GM19395 (cell line): Measurements from ENCODE around the gene SYTL5.
"Not testable (repeated sequence)": the region's sequence is repeated elsewhere in the genome, so short reads cannot be mapped to it uniquely, and the experiment has no call there.

ENCODE experiments used
- ATAC-seq: cut with Tn5 transposase; IDR thresholded peaks from one replicate; pipeline ENCODE4 v1.9.1; 2021; ENCODE audit warnings: mild to moderate bottlenecking, moderate library complexity; ENCODE audit not compliant: unreplicated experiment

Gene SYTL5

DNA sequence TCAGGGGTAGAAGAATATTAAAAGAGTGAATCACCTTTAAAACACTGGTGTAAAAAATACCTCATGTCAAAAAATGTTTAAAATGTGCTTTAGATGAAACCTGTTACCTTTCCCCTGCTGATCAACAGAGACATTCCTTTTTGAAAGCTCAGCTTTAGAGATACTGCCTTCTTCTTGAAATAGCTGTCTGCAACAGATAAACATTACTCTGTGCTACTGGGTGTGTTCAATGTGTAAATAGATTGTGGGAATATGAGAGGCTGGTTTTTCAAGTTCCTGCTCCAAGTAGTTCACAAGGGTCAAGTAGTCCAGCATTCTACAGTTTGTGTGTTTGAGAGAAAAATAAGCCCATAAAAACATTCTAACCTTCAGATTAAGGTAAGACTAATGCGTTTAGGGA lies at the start of gene SYTL5:
TSS of gene SYTL5 (plus strand) at position 263 of the 400 bp plus-strand sequence. CDS start 27,337 bp downstream, outside the sequence.
- no peak for ATAC-seq

DNA sequence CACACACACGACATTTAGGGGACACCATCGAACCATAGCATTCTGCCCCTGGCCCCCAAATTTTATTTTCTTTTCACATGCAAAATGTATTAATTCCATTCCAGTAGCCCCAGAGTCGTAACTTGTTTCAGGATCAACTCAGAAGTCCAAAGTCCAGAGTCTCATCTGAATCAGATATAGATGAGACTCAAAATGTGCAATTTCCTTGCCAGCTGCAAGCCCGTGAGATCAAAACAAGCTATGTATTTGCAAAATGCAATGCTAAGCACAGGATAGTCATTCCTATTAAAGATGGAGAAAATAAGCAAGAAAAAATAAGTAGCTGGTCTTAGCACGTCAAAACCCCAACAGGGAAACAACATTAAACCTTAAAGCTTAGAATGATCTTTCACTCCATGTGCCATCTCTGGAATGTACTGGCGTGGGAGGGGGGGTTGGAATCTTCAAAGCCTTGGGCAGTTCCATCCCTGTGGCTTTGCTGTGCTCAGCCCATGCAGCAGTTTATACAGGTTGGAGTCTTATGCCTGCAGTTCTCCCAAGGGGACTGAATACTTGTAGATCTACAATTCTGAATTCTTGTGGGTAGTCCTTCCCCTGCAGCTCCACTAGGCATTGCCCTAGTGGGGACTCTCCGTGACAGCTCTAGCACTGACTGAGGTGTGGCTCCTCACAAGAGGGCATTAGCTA lies 47.7 kb upstream of the SYTL5 start:
- ATAC-seq, result no peak

DNA sequence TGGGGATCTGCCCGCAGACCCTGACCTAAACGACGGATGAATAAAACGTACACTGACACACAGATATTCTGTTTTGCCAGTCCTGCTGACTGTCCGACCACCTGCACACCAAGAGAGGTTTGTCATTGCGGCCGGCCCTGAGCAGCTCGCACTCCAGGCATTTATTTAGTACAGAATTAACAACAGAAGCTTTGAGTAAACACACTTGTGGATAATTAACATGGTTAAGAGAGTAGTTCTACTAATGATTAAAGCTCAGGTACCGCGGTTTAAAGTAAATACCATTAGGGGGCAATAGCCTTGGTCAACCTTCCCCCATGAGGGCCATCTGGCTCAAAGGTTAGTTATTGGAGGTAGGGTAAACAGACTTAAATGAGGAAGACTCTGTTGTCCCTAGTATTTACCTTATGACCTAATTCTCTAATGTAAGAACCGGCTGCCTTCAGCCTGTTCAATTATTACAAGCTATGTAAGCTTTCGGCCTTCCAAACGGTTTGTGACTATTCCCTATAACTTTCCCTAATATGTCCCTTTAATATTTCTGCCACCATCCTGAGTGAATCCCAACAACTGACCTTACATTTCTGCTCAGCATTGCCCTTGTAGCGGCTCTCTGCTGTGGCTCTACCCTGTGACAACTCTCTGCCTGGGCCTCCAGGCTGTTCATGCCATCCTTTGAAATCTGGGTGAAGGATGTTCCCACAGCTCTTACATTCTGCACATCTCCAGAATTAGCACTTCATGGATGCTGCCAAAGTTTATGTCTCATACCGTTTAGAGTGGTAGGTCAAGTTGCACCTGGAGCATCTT lies 46.9 kb upstream of the SYTL5 start:
- ATAC-seq, result no peak

DNA sequence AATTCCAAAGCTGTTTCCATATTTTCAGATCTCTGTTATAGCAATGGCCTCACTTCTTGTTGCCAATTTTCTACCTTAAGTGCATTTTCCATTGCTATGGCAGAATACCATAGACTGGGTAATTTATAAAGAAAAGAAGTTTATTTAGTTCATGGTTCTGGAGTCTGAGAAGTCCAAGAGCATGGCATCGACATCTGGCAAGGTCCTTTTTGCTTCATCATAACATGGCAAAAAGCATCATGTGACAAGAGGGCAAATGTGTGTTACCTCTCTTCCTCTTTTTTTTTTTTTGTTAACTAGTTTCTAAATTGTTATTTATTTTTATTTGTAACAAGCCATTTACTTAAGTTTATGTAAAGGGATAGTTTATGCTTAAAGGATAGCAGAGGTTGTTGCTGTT lies 45.2 kb upstream of the SYTL5 start:
- no peak for ATAC-seq

DNA sequence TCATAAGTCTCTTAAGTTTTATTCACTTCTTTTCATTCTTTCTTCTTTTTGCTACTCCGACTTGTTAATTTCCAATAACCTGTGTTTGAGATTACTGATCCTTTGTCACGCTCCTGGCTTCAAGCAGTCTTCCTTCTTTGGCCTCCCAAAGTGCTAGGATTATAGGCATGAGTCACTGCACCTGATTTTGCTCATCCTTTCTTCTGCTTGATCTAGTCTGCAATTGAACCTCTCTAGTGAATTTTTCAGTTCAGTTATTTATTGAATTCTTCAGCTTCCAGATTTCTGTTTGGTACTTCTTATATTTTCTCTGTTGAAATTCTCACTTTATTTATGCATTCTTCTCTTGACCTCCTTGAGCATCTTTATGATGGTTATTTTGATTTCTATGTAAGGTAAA lies 38.6 kb upstream of the SYTL5 start:
- ATAC-seq, result no peak

DNA sequence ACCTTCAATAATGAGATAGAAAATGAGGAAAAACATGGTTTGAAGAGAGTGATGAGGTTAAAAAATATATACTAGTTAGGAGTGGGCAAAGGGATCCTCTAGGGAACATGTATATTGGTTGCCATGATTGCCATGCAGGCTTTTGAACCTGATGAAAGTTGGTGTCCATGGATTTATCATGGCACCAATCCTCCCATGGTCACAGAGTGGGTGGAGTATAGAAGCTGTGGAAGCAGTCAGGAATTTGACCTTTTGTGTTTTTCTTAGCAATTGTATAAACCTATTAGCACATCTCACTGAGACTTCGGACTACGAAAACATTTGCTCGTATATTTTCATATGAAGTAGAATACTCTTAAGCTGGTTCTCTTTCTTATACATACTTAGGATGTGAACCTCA lies 30.9 kb upstream of the SYTL5 start:
- no peak for ATAC-seq

DNA sequence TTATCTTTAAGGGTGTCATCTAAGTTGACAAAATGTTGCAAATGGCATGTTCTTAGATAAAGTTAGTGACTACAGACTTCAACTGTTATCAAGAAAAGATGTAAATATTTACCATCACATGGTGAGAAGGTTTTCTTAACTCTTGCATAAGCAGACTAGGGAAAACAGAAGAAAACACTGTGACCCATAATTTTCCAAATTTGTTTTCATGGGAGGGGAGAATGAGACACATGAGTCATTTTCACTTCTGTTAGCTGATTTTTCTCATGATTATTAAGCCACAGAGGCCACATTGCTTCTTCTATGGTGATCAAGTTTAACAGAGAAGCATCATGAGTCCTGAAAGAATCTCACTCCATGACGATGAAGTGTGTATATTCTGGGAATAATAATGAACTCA lies 30.2 kb upstream of the SYTL5 start:
- ATAC-seq, result no peak

DNA sequence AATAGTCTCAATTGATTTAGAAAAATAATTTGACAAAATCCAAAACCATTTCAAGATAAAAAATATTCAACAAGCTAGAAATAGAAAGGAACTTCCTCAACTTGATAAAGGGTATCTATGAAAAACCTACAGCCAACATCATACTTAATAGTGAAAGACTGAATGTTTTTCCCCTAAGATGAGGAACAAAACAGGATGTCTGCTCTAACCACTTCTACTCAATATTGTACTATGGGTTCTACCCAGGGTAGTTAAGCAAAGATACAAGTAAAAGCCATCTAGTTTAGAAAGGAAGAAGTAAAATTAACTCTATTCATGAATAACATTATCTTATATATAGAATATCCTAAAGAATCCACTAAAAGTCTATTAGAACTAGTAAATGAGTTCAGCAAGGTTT lies 21.5 kb upstream of the SYTL5 start:
- ATAC-seq, result no peak

DNA sequence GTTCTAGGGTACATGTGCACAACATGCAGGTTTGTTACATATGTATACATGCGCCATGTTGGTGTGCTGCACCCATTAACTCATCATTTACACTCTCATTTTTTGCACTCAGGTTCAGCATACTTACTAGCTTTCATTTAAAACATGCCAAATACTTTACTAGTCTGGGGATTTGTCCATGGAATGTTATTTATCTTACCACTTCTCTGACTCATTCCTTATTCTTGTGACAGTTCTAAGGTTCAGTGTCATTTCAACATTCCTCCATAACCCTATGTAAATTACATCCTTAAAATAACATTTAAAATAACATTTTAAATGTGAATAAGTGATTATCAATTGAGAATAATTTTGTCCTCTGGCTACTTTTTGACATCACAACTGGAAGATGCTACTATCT lies 19.5 kb upstream of the SYTL5 start:
- no peak for ATAC-seq

DNA sequence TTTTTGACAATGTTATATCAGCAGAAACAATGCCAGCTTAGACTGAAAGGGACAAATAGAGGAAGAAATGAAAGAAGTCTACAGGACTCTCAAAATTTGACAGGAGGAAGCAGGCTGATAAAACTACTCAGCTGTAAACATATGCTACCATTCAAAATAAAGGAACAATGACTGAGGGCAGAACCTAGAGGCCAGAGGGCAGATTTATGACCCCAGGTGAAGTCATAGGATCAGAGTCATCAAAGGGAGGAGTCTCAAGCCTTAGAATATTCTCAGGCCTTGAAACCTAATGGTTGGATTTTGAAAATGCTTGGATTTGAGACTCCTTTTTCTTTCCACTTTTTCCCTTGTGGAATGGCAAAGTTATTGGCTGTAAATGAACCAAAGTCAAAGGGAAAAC lies 17.0 kb upstream of the SYTL5 start:
- no peak for ATAC-seq

DNA sequence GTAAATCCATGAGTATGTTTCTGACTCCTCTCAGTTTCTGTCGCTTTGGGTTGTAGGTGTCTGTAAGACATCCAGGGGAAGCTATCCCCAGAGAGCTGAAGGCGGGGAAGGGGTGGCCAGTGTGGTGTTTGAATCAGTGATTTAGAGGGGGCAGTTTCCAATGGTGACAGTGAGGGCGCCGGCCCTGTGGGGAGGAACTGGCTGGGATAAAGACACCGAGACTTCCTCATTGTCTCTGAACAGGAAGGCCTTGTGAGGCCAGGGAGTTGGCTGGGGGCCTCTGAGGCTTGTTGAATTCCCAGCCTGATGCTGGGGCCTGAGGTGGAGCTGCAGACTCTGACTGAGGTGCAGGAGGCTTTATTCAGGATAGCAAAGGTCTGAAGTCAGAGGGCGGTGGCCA lies 15.1 kb upstream of the SYTL5 start:
- not testable (repeated sequence) for ATAC-seq

DNA sequence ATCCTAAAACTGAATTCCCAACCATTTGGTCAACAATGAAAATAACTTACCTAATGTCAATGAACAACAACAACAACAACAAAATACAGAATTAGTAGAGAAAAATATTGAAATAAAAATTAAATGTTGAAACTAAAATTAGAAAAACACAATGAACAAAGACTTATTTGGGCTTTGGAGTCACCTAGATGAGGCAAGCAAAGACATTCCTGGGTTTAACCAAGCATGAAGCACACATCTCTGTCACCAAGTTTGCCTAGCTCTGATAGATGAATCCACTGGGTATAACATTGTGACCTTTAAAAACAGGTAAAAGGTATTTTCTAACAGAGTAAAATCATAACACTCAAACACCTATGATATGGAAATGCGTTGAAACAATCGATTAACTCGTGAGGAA lies 13.2 kb upstream of the SYTL5 start:
- ATAC-seq, result no peak

DNA sequence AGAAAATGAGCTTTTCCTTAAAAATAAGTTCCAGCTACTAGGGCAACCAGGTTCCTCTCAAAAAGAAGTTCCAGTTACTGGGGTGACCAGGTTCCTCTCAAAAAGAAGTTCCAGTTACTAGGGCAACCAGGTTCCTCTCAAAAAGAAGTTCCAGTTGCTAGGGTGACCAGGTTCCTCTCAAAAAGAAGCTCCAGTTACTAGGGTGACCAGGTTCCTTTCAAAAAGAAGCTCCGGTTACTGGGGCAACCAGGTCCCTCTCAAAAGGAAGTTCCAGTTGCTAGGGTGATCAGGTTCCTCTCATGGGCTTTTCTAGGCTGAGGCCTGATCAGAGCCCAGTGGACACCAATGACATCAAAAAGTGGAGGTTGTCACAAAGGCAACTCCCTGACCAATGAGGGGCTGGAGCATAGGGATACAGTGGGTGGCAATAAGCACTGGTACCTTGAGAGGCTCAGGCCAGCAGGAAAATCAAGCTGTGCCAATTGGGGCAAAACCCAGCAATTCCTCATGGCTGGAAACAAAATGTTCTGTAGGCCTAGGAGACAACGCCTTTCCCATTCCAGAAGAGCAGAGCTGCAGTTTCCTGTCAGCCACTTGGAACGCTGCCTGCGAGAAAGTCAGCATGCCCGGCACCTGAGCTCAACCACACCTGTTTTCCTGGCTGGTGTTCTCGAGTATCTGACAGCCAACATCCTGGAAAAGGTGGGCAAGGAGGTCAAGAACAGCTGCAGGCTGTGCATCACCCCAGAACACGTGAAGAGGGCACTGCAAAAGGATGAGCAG lies 12.3 kb upstream of the SYTL5 start:
- peak; percentile 72 for ATAC-seq

DNA sequence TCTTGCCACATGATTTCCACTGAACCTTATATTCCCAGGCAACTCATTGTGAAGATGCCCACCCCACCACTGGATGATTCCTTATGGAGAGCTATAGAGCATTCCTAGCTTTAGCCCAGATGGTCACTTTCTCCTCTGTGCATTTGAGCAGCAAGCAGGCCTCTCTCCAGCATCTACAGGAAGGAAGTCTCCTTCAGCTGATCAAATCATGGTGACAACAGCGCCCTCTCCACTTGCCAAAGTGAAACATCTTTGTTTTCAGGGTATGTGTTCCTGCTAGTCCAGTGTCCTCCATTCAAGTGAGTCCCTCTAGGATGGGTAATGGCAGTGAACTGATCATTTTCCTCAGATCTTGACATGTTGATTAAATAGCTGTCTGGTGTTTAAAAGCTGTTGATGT lies 10.9 kb upstream of the SYTL5 start:
- no peak for ATAC-seq

DNA sequence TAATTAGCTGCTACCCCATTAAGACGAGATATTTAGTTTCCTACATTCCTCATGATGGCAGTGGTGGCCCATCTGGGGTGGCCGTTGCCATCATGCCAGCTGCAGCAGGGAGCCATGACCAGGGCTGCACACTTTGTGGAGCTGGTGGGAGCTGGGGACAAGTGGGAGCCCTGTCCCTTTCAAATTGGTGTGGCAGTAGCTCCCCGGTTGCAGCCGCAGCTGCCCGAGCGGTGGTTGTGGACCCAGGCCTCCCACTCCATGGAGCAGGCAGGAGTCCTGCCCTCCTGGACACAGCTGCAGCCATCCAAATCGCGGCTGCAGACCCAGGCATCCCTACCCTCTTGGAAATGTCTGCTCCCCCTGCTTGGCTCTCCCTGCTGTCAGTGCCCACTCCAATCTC lies 9.3 kb upstream of the SYTL5 start:
- no peak for ATAC-seq

DNA sequence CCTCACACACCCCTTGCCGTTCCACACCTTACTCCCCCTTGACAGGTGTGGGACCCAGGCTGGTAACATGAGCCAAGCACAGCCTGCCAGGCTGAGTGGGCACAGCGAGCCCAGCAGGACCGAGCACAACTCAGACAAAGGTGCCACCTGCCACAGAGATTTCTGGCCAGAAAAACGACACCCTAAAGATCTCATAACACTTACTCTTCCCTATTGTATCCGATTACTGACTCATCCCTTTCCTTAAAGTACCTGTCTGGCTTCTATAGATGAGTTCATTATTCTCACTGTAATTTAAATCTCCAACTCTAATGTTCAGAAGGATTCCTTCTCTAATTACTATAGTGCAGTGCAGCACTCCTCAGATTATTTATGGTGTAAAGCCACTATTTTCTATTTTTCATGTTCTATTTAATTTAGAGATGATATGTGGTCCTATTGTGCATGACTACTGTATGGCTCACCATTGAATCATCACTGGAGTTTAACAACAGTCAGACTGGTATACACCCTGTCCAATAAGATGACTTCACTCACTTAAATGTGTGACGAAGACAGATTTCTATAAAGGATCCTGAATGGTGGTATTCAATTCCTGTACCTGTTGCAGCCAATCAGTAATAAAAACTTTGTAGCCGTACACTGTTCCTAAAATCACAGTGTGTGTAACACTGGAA lies 7.6 kb upstream of the SYTL5 start:
- ATAC-seq, result no peak

DNA sequence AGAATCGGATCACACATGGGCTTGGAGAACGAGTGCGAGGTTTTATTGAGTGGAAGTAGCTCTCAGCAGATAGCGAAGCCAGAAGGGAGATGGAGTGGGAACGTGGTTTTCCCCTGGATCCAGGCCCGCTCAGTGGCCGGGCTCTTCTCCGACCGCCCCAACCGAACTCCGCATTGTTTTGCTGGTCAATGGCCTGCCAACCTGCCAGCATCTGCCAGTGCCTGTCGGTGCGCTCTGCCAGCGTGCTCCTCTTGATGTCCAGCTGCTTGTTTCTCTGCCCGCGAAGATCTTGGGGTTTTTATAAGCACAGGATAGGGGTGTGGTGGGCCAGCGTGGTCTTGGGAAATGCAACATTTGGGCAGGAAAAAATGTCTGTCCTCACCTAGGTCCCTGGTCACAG lies 5.6 kb upstream of the SYTL5 start:
- no peak for ATAC-seq

DNA sequence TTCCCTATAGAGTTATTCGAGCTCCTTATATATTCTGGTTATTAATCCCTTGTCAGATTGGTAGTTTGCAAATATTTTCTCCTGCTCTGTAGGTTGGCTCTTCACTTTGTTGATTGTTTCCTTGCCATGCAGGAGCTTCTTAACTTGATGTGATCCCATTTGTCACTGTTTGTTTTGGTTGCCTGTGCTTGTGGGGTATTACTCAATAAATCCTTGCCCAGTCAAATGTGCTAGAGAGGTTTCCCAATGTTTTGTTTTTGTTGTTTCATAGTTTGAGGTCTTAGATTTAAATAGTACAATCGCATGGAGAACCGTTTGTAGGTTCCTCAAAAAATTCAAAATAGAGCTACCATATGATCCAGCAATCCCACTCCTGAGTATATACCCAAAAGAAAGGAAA lies 2.3 kb upstream of the SYTL5 start:
- ATAC-seq, result no peak

DNA sequence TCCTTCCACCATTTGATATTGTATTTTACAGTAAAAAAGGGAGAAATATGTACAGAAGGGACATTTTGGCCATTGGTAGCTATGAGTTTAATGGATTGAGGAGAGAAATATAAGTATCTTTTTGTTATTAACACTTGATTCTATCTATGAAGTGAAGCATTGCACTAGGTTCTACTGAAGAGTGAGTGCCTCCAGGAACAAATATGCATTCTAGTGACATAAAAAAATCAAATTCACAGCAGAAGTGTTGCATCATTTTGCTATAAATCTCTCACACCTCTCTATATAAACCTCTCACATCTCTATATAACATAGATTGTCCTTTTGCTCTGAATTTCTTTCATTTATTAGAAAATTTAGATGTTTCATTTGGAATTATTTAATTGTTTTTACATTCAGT lies 425 bp downstream of the SYTL5 start:
- ATAC-seq, result no peak

DNA sequence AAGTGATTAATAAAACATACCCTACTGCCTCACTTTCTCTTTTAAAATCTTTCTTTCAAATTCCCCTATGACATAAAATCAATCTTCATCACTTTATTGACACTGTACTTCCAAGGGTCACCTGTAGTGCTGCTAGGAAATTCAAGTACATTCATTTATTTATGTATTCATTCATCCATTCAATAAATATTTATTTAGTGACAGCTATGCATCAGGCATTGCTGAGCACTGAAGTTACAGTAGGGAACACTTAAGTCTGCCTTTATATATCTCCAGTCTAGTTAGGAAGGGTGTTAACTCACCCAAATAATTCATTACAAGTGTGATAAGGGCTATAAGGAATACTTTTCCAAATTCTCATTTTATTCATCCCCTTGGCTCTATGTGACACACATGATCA lies 2.3 kb downstream of the SYTL5 start:
- no peak for ATAC-seq

DNA sequence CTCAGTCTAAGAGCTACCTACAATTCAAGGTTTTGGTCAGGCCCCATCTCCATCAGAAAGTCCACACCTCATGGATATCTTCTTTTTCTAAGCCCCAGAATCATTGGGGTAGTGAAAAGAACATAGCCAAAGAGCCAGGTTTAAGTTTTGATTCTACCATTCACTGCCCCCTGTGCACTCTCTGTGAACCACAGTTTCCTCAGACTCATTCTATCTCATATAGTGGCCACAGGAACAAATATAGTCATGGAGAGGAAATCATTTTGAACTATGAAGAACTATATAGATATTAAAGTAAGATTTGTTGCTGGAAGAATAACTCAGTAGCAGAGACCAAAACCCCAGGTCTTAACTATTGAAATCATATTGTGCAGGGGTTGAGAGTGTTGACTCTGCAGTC lies 3.3 kb downstream of the SYTL5 start:
- no peak for ATAC-seq
